Superior temporal gyrus (tissue), 1 donor: ENCODE data around the gene SERPINF2.
"Not testable (repeated sequence)": the region's sequence is repeated elsewhere in the genome, so short reads cannot be mapped to it uniquely, and the experiment has no call there.

Experiments used
- DNase-seq: peaks from one replicate; pipeline ENCODE4 v3.0.0-alpha.2; 2016; ENCODE audit errors: extremely low spot score

The SERPINF2 gene

DNA sequence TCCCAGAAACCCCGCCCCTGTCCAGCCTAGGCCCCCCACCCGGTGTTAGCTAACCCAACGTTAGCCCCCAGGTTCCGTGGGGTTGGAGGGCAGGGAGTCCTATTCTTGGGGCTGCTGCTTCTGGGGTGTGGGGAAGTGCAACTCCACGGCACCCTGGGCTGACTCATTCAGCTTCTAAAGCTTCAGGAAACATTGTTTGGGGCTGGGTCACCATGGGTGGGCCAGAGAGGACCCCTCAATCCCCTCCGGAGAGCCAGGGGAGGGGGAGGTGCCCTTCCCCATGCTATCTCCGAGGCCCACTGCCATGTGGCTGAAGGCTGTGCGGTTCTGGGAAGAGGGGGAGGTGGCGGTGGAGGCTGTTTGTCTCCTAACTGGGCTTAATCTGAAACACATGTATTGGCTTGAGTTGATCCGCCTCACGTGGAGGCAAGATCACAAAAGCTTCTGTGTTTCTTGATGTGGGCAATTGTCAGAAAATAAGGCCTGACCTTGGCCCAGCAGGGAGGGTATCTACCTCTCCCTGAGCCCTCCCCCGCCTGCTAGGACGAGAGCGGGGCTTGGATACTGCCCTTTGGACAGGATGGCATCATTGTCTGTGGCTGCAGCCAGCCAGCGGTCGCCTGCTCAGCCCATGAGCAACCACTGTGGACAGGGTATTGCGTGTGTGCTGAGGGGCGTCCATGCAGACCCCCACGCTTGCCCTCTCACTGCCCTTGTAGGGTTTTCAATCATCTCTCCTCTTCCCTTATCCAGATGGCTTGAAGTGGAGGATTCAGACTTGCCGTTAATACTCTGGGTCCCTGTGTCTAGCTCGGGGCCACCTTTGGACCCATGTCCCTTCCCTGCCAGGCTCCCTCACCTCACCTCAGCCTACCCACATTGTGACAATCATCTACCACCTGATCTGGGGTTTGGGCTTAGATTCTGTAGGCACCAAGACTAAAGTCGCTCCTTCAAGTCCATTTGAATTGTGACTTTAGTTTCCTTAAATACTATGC is 20.5 kb downstream of the SERPINF2 start:
- no peak for DNase-seq

DNA sequence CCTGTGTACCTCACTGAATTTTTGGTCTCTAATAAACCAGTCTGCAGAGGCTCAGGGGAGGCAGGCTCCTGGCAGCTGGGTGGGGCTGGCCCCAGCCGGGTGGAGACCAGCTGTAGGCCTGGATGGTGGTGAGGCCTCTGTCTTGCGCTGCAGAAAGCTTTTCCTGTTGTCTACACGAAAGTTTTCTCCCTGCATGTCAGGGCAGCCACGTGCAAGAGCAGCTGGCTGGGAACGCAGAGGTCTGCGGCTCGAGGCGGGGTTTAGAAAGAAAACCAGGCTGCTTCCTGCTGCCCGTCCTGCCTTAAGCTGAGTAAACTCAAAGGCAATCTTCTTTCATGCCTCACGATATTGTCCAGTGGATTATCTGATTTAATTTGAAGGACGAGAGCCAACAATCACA is 21.6 kb downstream of the SERPINF2 start:
- DNase-seq = no peak

DNA sequence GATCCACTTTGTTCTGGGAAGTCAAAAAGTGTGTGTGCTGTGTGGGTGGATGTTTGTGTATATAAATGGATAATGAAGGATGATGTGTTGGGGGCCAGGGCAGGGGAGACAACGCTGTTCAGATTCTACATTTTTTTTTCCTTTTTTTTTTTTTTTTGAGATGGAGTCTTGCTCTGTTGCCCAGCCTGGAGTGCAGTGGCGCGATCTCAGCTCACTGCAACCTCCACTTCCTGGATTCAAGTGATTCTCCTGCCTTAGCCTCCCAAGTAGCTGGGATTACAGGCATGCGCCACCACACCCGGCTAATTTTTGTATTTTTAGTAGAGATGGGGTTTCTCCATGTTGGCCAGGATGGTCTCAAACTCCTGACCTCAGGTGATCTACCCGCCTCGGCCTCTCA is 22.0 kb downstream of the SERPINF2 start:
- not testable (repeated sequence) for DNase-seq

DNA sequence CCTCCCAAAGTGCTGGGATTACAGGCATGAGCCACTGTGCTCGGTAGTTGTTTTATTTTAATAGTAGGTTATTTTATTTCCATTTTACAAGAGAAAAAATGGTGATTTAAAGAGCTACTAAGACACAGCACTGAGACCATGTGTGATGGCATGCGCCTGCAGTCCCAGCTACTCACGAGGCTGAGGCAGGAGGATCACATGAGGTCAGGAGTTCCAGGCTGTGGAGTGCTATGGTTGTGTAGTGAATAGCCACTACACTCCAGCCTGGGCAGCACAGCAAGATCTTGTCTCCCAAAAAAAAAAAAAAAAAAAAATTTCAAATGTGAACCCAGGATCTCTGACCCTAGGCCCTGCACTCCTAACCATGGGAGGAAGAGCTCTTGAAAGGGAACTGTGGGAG is 22.9 kb downstream of the SERPINF2 start:
- DNase-seq = no peak

DNA sequence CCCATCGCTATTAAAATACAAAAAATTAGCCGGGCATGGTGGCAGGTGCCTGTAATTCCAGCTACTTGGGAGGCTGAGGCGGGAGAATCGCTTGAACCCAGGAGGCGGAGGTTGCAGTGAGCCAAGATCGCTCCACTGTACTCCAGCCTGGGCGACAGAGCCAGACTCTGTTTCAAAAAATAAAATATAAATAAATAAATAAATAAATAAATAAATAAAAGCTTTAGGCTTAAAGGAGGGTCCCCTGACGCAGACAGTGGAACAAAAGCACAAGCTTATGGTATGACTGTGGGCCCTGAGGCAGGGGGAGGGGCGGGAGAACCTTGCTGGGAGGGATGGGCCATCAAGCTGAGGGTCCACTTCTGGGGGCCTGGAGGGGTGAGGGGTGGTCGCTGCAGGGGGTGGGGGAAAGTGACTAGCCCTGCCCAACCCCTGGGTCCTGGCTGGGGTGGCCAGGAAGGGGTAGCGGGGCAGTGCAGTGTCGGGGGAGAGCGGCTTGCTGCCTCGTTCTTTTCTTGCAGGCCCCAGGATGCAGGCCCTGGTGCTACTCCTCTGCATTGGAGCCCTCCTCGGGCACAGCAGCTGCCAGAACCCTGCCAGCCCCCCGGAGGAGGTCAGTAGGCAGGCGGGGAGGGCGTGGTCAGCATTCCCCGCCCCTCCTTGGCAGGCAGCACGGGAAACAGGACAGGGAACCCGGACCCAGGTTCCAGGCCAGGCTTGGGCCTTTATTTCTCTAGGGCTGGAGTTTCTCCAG is 23.9 kb downstream of the SERPINF2 start:
- DNase-seq = no peak

DNA sequence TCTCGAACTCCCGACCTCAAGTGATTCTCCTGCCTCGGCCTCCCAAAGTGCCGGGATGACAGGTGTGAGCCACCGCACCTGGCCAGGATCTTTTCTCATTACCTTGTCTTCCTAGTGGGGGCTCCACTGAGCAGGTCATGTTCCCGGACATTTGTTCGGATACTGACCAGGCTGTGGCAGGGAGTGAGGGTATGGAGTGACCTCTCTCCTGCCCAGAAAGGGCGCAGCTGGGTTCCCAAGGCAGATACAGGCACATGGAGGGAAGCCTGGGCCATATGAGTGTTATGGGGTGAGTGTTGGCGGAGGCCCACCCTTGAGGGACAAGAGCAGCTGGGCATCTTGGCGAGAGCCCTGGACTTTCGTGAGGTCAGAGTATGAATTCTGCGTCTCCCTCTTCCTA is 24.7 kb downstream of the SERPINF2 start:
- no peak for DNase-seq

DNA sequence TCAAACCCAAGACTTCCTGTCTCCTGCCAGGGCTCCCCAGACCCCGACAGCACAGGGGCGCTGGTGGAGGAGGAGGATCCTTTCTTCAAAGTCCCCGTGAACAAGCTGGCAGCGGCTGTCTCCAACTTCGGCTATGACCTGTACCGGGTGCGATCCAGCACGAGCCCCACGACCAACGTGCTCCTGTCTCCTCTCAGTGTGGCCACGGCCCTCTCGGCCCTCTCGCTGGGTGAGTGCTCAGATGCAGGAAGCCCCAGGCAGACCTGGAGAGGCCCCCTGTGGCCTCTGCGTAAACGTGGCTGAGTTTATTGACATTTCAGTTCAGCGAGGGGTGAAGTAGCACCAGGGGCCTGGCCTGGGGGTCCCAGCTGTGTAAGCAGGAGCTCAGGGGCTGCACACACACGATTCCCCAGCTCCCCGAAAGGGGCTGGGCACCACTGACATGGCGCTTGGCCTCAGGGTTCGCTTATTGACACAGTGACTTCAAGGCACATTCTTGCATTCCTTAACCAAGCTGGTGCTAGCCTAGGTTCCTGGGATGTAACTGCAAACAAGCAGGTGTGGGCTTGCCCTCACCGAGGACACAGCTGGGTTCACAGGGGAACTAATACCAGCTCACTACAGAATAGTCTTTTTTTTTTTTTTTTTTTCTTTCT is 27.3 kb downstream of the SERPINF2 start:
- DNase-seq = no peak

DNA sequence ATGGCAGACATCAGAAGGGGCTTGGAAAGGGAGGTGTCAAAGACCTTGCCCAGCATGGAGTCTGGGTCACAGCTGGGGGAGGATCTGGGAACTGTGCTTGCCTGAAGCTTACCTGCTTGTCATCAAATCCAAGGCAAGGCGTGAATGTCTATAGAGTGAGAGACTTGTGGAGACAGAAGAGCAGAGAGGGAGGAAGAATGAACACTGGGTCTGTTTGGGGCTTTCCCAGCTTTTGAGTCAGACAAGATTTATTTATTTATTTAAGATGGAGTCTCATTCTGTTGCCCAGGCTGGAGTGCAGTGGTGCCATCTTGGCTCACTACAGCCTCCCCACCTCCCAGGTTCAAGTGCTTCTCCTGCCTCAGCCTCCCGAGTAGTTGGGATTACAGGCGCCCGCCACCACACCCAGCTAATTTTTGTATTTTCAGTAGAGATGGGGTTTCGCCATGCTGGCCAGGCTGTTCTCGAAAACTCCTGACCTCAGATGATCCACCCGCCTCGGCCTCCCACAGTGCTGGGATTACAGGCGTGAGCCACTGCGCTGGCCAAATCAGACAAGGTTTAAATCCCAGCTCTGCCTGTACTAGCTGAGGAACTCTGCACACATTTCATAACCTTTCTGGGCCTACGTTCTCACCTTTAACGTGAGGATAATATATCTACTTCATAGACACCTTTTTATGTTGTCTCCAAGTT is 30.5 kb downstream of the SERPINF2 start:
- not testable (repeated sequence) for DNase-seq

DNA sequence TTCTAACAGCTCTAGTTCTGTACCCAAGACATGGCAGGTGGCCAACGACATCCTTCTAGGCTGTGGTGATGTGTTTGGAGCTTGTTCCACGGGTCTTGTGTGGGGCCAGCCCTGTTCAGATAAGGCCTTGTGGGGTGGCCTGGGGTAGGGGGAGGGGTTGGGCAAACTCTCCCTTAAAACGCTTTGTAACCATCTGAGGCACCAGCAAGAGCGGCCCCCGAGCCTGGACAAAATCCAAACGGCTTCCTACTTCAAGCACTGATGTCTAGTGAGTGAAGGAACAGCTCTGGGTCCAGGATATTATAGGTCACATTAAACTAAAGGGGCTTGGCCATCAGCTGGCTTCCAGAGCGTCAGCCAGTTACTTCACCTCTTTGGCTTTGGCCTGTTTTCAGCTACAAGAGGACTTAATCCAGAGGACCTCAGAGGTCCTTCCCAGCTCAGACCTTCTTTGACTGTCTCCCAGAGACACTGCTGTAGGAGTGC is 31.1 kb downstream of the SERPINF2 start:
- no peak for DNase-seq

DNA sequence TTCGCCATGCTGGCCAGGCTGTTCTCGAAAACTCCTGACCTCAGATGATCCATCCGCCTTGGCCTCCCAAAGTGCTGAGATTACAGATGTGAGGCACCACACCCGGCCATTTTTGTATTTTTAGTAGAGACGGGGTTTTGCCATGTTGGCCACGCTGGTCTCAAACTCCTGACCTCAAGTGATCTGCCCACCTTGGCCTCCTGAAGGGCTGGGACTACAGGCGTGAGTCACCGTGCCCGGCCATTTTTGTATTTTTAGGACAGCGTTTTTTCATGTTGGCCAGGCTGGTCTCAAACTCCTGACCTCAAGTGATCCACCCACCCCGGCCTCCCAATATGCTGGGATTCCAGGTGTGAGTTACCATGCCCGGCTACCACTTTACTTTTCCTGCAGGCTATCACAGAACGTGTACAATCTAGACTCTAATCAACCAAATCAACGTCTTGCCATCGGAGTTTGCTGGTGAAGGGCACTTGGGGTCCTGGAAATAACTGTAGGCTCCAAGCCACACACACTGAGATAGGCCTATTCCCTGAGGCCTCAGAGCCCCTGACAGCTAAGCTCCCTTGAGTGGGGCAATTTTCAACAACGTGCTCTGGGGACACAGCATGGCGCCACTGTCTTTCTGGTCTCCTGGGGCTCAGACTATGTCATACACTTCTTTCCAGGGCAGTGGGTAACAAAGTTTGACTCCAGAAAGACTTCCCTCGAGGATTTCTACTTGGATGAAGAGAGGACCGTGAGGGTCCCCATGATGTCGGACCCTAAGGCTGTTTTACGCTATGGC is 31.9 kb downstream of the SERPINF2 start:
- no peak for DNase-seq

DNA sequence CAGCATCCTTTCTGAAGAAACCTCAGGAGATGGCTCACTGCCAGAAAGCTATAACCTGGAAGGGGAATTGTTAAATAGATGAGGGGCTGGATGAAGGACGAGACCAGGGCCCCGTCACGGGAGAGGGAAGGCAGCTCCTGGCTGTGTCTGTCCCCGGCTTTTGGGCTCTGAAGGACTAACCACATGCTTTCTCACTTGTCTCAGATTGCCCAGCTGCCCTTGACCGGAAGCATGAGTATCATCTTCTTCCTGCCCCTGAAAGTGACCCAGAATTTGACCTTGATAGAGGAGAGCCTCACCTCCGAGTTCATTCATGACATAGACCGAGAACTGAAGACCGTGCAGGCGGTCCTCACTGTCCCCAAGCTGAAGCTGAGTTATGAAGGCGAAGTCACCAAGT is 33.7 kb downstream of the SERPINF2 start:
- no peak for DNase-seq

DNA sequence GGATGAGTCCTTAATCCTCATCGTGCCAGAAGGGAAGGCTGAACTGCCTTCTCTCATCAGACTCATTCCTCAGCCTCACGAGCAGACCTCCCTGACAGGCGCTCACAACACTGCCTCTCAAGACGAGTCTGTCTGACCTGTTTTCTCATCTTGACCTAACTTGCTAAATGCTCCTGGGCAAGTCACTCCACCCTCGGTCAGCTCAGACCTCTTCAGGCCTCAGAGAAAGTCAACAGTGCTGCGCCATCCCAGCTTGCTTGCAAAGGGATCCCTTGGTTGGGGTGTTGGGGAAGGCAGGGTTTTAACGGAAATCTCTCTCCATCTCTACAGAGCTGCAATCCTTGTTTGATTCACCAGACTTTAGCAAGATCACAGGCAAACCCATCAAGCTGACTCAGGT is 34.2 kb downstream of the SERPINF2 start:
- no peak for DNase-seq

DNA sequence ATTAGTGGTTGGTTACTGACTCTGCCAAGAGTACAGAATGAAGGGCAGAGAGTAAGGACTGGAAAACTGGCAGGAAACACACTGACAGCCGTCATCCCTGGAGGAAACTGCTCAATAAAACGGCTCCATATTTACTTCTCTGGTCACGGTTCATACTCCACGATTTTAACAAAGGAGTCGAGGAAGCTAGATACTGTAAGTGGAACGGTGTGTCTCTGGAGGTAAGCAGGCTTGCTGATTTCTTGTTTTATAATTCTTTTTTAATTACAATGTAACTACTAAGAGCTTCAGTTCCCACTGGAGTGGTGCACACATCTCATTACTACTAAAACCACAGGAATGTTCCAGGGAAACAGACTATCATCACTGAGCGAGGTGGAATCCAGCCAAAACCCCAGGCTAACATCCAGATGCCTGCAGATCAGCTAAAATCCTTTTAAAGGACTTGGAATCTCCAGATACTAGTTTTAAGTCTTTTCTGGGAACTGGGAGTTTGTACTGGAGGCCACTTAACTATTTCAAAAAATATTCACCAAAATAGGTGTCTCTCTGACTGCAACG is 37.0 kb downstream of the SERPINF2 start:
- DNase-seq = no peak

DNA sequence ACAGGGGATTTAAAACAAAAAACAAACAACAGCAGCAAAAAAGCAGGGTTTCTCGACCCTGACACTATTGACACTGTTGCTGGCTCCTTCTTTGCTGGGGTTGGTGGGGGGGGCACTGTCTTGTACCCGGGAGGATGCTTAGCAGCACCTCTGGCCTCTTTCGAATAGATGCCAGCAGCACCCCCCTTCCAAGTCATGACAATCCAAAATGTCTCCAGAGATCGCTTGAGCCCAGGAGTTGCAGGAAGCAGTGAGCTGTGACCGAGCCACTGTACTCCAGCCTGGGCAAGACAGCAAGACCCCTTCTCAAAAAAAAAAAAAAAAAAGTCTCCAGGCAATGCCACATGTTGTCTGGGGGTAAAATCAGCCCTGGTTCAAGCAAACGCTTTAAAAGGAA is 39.5 kb downstream of the SERPINF2 start:
- no peak for DNase-seq

DNA sequence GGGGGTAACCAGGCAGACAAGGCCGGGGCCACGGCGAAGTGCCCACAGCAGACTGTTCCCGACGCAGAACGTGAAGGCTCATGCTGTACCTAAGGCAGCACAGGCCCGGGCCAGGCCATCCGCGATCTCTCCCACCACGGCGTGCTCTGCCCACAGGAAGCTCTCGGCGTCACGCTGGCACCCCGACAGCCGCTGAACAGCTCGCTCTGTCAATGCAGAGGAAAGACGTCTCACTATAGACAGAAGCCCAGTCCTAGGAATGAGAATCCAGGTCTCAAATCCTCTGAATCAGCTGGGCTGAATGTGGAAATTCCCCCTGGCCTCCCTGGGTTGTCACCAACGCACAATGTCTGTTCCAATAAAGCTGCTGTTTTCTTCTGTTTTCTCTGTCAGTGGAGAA is 40.6 kb downstream of the SERPINF2 start:
- DNase-seq = no peak

DNA sequence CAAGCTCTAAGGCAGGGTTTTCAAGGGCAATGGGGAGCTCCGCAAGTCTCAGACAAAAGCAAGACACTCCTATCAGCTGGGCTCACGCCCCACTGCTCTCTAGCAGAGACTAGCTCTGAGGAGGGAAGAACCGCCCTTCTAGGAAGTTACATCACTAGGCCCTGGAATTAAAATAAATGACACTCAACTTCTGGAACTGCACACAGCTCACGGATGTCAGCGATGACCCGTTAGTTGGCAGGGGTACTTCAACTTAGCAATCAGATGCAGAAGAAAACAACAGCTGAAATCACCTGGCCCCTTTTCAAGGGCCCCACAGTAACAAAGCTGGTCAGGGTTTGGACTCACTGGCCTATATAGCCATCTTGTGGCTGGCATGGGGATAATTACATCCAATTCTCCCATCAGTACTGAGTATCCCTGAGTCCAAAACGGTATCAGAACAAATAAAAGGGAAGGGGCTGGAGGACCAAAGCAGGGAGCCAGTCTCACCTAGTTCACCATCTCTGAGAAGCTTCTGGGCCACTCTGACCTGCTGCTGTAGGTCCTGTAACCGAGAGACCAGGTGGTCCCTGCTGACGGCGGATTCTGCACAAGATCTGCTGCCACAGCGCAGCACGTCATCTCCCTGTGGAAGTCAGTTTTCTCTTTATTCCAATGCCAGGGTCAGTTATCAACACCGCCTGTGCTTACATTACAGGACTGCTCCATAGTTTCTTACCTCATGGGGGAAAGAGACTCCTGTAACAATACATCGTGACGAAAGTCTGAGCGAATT is 41.4 kb downstream of the SERPINF2 start:
- DNase-seq = peak; percentile 64

DNA sequence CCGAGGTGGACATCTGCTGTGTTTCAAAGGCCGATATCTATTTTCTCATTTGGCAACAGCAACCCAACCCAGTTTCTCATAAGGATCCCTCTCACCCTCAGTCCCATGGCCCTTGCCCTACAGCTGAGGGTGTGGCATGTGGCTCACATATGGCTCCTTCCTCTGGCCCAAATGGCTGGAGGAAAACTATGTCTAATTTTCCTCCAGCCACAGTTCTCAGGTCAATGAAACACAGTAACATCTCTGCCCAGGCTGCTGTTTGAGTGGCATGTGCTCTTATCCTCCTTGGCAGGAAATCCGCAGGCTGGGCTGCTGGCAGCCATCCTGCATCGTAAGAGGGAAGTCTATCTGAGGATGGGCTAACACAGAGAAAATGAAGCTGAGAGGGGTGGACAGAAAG is 43.3 kb downstream of the SERPINF2 start:
- no peak for DNase-seq

DNA sequence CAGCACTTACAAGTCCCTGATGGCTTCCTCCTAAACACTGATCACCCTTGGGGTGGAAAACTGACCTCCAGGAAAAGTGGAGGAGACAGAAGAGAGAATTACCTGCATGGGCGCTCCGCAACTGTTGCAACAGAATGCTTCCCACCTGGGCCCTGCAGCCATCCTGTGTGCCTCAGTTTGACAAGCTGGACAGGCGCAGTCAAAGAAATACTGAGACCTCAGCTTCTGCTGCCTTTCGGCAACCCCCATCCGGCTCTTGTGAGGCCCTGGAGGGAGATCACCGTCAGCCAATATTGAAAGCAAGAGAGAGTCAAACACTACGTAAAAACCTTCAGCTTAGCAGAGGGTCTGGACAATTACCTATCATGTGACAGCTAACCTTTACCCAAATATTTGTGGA is 44.0 kb downstream of the SERPINF2 start:
- no peak for DNase-seq

DNA sequence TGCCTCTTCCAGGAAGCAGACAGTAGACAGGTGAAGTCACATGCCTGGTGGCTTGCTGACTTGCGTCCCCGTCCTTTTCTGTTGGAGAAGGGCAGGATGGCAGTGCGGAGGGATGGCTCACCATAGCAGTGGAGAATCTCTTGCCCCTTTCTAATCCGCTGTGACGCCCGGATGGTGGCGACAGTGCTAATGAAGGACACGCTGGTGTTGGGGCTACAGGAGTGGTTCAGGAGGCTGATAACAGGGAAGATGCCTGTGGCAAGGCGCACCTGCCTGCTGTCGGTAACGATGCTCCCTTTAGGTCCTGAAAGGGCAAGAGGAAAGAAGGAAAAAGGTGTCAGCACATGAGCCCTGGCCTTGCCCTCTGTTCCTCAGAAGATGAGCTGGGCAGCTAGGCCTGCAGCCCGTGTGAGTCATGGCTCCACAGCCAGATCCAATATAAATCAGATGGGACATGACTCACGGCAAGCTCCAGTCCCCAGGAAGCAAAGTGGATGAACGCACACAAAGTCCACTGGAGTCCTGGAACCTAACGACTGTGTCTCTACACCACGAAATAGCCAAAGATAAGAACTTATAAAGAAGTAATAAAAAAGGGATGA is 44.7 kb downstream of the SERPINF2 start:
- DNase-seq = no peak
